GM23248 (cell line): ENCODE results near the gene ADORA3. TPM values are rescaled to one million over a fixed set of nuclear protein-coding genes. Genes with fewer than 3 reads are reported as not detected.
A peak's percentile ranks its signal among the peaks of the same experiment; 100 is the strongest.

Experiments used
- DNase-seq: peaks from one replicate; pipeline ENCODE4 v3.0.0-alpha.2; 2015
- H2AFZ ChIP-seq: fragments of 200-600 bp; sonication (generic); 2 replicates; pipeline ENCODE4 v1.6.1; 2016; ENCODE audit warnings: antibody characterized with exemption
- H3F3A ChIP-seq: fragments of 200-600 bp; sonication (generic); 2 replicates; pipeline ENCODE4 v1.6.1; 2016; ENCODE audit warnings: mild to moderate bottlenecking, antibody characterized with exemption, mixed run types; ENCODE audit not compliant: insufficient read depth
- H3K27ac ChIP-seq: fragments of 200-600 bp; sonication (generic); 2 replicates; pipeline ENCODE4 v1.5.1; 2016; ENCODE audit warnings: mild to moderate bottlenecking
- H3K27me3 ChIP-seq: fragments of 200-600 bp; sonication (generic); replicated peaks from 2 replicates; pipeline ENCODE4 v1.6.1; 2016; ENCODE audit warnings: mild to moderate bottlenecking; ENCODE audit not compliant: insufficient read depth
- H3K36me3 ChIP-seq: fragments of 200-600 bp; sonication (generic); 2 replicates; pipeline ENCODE4 v1.6.1; 2016; ENCODE audit warnings: low read depth, mild to moderate bottlenecking
- H3K4me1 ChIP-seq: fragments of 200-600 bp; sonication (generic); 2 replicates; pipeline ENCODE4 v1.6.1; 2016; ENCODE audit warnings: mild to moderate bottlenecking; ENCODE audit not compliant: insufficient read depth
- H3K4me2 ChIP-seq: fragments of 200-600 bp; sonication (generic); one replicate; pipeline ENCODE4 v1.6.1; 2016; ENCODE audit warnings: mild to moderate bottlenecking; ENCODE audit not compliant: unreplicated experiment
- H3K4me3 ChIP-seq: fragments of 200-600 bp; sonication (generic); 2 replicates; pipeline ENCODE4 v1.5.1; 2016; ENCODE audit warnings: mild to moderate bottlenecking
- H3K79me2 ChIP-seq: fragments of 200-600 bp; sonication (generic); 2 replicates; pipeline ENCODE4 v1.6.1; 2016; ENCODE audit warnings: mild to moderate bottlenecking; ENCODE audit not compliant: insufficient read depth
- H3K9ac ChIP-seq: fragments of 200-600 bp; sonication (generic); 2 replicates; pipeline ENCODE4 v1.6.1; 2016; ENCODE audit warnings: mild to moderate bottlenecking
- H3K9me2 ChIP-seq: fragments of 200-600 bp; sonication (generic); 2 replicates; pipeline ENCODE4 v1.6.1; 2016; ENCODE audit warnings: mixed run types, mild to moderate bottlenecking, moderate library complexity; ENCODE audit not compliant: insufficient read depth
- H3K9me3 ChIP-seq: fragments of 200-600 bp; sonication (generic); one replicate; pipeline ENCODE4 v1.6.1; 2017; ENCODE audit warnings: low read depth
- H4K20me1 ChIP-seq: fragments of 200-600 bp; sonication (generic); 2 replicates; pipeline ENCODE4 v1.6.0; 2016; ENCODE audit not compliant: insufficient read depth
- EZH2 ChIP-seq: fragments of 200-600 bp; sonication (generic); IDR thresholded peaks from 2 replicates; pipeline ENCODE4 v1.6.1; 2018; ENCODE audit warnings: antibody characterized with exemption, mild to moderate bottlenecking; ENCODE audit not compliant: insufficient read depth, poor library complexity, severe bottlenecking
- EZH2phosphoT487 ChIP-seq: fragments of 200-600 bp; sonication (generic); IDR thresholded peaks from 2 replicates; pipeline ENCODE4 v1.6.1; 2018; ENCODE audit warnings: antibody characterized with exemption, moderate library complexity, mild to moderate bottlenecking, low read depth; ENCODE audit not compliant: insufficient read depth
- WGBS, 2 experiments: methylation state at CpG; one replicate each; pipeline ENCODE4 v1.1.6; 2015 to 2017; ENCODE audit warnings: low lambda C conversion rate in 2 of 2, low coverage in 1 of 2; ENCODE audit errors: missing lambda C conversion rate in 2 of 2; 5-methylcytosine and 5-hydroxymethylcytosine counted together
- in situ Hi-C: fragments of 300-500 bp; cut with MboI; formaldehyde crosslinking; loops from 2 replicates; pipeline ENCODE4 v1.15.0; 2020
- polyA plus RNA-seq: library from polyadenylated mRNA; unstranded; fragments of >200 nt; fragmentation: Nextera tagmentation; extraction: Ambion mirVana; gene quantifications from 2 replicates; pipeline ENCODE4 v1.2.1, GENCODE V29; 2016
- total RNA-seq: library from RNA; depleted of rRNA; stranded (reverse); fragments of >200 nt; shearing (Covaris generic); gene quantifications from 2 replicates; pipeline ENCODE4 v1.2.3, GENCODE V29; 2014

Gene ADORA3
- total and polyA plus RNA-seq, 2 experiments from 2014 or later: not detected

- no peak overlapping the region for H3K27ac ChIP-seq
- no peak overlapping the region for H3K9ac ChIP-seq
- H3K4me1 ChIP-seq: peaks cover 13% of the 10 kb centered on the region
- no peaks in the 10 kb centered on the region for H4K20me1 ChIP-seq
- H3K36me3 ChIP-seq: peaks cover 59% of the 10 kb centered on the region
- H3K4me2 ChIP-seq: no peak overlapping the region
- no peak overlapping the region for H3K4me3 ChIP-seq
- no peaks in the 10 kb centered on the region for H3K9me2 ChIP-seq
- no peaks in the 10 kb centered on the region for H3K27me3 ChIP-seq
- H3K79me2 ChIP-seq: peaks cover 60% of the 10 kb centered on the region
- DNase-seq: peak; percentile 38
- 83 to 88% methylated on average over 5 of the region's 5 CpGs for WGBS, 2 experiments
- in situ Hi-C loops: no loop called here
- no peak overlapping the region for H2AFZ ChIP-seq
- no peaks in the 10 kb centered on the region for H3K9me3 ChIP-seq
- TF ChIP-seq EZH2phosphoT487 (no peak), EZH2 (no peak)
- no peaks in the 10 kb centered on the region for H3F3A ChIP-seq
These were observed 48.4 kb downstream of the ADORA3 start for GRCh38 chr1:111454859-111455641.

- Histone ChIP-seq H3K4me2 (no peak overlapping the region), H3K9ac (no peak overlapping the region), H3K9me2 (no peaks in the 10 kb centered on the region), H3K4me1 (peaks cover 15% of the 10 kb centered on the region), H3K9me3 (no peaks in the 10 kb centered on the region), H3F3A (no peaks in the 10 kb centered on the region), H2AFZ (no peak overlapping the region), H3K27me3 (no peaks in the 10 kb centered on the region), H3K79me2 (peaks cover 71% of the 10 kb centered on the region), H3K36me3 (peaks cover 47% of the 10 kb centered on the region), H4K20me1 (no peaks in the 10 kb centered on the region), H3K4me3 (no peak overlapping the region), H3K27ac (no peak overlapping the region)
- DNase-seq: no peak
- in situ Hi-C loops: no loop called here
- TF ChIP-seq EZH2phosphoT487 (no peak), EZH2 (no peak)
- 73 to 77% methylated on average over 3 of the region's 3 CpGs for WGBS, 2 experiments
These were observed 49.7 kb downstream of the ADORA3 start for GRCh38 chr1:111453706-111454105.

- no peaks in the 10 kb centered on the region for H3K9me2 ChIP-seq
- peaks cover 82% of the 10 kb centered on the region for H3K79me2 ChIP-seq
- no peak overlapping the region for H3K9ac ChIP-seq
- H3K4me2 ChIP-seq: no peak overlapping the region
- no peaks in the 10 kb centered on the region for H3K9me3 ChIP-seq
- no peaks in the 10 kb centered on the region for H3K27me3 ChIP-seq
- H3K4me1 ChIP-seq: peaks cover 15% of the 10 kb centered on the region
- H3K36me3 ChIP-seq: peaks cover 36% of the 10 kb centered on the region
- no peak for TF ChIP-seq EZH2phosphoT487
- no peak for TF ChIP-seq EZH2
- H3K4me3 ChIP-seq: no peak overlapping the region
- no peak overlapping the region for H2AFZ ChIP-seq
- no peaks in the 10 kb centered on the region for H4K20me1 ChIP-seq
- H3K27ac ChIP-seq: no peak overlapping the region
- DNase-seq: no peak
- in situ Hi-C loops: no loop called here
- no peaks in the 10 kb centered on the region for H3F3A ChIP-seq
- 78 to 82% methylated on average over 3 of the region's 3 CpGs for WGBS, 2 experiments
These were observed 50.9 kb downstream of the ADORA3 start for GRCh38 chr1:111452581-111452980.

GRCh38 chr1:111450185-111450584, 53.2 kb downstream of the ADORA3 start:
- Histone ChIP-seq H3K79me2 (peaks cover 97% of the 10 kb centered on the region), H3K9me3 (no peaks in the 10 kb centered on the region), H3F3A (no peaks in the 10 kb centered on the region), H3K27me3 (no peaks in the 10 kb centered on the region), H2AFZ (peak overlapping the region; percentile 94), H3K9me2 (no peaks in the 10 kb centered on the region), H3K4me3 (peak overlapping the region; percentile 95), H3K4me2 (peak overlapping the region; percentile 97), H3K36me3 (peaks cover 17% of the 10 kb centered on the region), H4K20me1 (no peaks in the 10 kb centered on the region), H3K9ac (peak overlapping the region; percentile 94), H3K27ac (peak overlapping the region; percentile 61), H3K4me1 (peaks cover 15% of the 10 kb centered on the region)
- in situ Hi-C loops: no loop called here
- 31 to 32% methylated on average over 3 of the region's 3 CpGs for WGBS, 2 experiments
- TF ChIP-seq EZH2phosphoT487: no peak
- TF ChIP-seq EZH2: no peak
- no peak for DNase-seq
